ENCODE results near the gene MMP27. TPM values are rescaled to one million over a fixed set of nuclear protein-coding genes. Genes with fewer than 3 reads are reported as not detected.

The MMP27 gene
- total RNA-seq, 1 experiment from 2014 or later: not detected

DNA sequence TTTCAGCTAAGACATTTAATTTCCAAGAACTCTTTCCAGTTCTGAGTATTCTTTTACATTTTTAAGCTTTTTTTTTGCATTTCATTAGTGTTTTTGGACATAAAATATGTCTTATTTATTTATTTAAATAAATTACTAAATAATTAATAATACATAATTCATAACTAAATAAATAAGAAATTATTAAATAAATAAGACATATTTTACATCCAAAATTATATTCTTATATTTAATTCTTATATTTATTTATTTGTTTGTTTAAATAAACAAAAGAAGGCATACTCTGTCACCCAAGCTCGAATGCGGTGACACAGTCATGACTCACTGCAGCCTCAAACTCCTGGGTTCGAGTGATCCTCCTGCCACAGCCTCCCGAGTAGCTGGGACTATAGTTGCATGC is 3.1 kb upstream of the MMP27 start:
- Histone ChIP-seq H3K9me2 (ENCODE audit: insufficient read depth) (no peaks in the 10 kb centered on the region), H3K36me3 (ENCODE audit: control insufficient read depth in 1 of 2, insufficient read depth in 2 of 2, low read length in 2 of 2) (no peaks in the 10 kb centered on the region), H3K4me1 (ENCODE audit: control insufficient read depth in 1 of 2, insufficient read depth in 2 of 2, low read length in 2 of 2) (peaks cover 0 to 4% of the 10 kb centered on the region in 2 experiments; a peak in 1 of 4 replicates), H3K9me3 (ENCODE audit: control insufficient read depth in 1 of 2, insufficient read depth in 1 of 2, low read depth in 1 of 2, low read length in 2 of 2) (no peaks in the 10 kb centered on the region), H3K27me3 (ENCODE audit: insufficient read depth, low read length) (no peaks in the 10 kb centered on the region), H3K9ac (ENCODE audit: low read length) (no peak overlapping the region), H3K27ac (ENCODE audit: low read depth, low read length) (no peak overlapping the region), H3K4me3 (replicated peaks in 1 of 2; ENCODE audit: low read depth in 1 of 2, low read length in 2 of 2) (no peak overlapping the region), H4K20me1 (ENCODE audit: insufficient read depth) (no peaks in the 10 kb centered on the region), H3K79me2 (ENCODE audit: insufficient read depth, low read length) (no peaks in the 10 kb centered on the region), H3K4me2 (ENCODE audit: low read length) (no peak overlapping the region), H2AFZ (ENCODE audit: low read depth, low read length, poor library complexity, severe bottlenecking) (no peak overlapping the region)
- ChIA-PET RAD21 (ENCODE audit: low non-redundant PET in 1 of 2, low total read pairs in 2 of 2, uncharacterized antibody in 2 of 2, unreplicated experiment in 2 of 2) (no interaction called here), POLR2A (no interaction called here), CTCF (no interaction called here)
- ATAC-seq (no peak), DNase-seq (ENCODE audit: low read depth, low spot score) (no peak)
- no TSS peak for BruUV-seq (replicated peaks)
- intact Hi-C loops (cut with micrococcal nuclease): no loop called here
- TF ChIP-seq, protein P1, sequence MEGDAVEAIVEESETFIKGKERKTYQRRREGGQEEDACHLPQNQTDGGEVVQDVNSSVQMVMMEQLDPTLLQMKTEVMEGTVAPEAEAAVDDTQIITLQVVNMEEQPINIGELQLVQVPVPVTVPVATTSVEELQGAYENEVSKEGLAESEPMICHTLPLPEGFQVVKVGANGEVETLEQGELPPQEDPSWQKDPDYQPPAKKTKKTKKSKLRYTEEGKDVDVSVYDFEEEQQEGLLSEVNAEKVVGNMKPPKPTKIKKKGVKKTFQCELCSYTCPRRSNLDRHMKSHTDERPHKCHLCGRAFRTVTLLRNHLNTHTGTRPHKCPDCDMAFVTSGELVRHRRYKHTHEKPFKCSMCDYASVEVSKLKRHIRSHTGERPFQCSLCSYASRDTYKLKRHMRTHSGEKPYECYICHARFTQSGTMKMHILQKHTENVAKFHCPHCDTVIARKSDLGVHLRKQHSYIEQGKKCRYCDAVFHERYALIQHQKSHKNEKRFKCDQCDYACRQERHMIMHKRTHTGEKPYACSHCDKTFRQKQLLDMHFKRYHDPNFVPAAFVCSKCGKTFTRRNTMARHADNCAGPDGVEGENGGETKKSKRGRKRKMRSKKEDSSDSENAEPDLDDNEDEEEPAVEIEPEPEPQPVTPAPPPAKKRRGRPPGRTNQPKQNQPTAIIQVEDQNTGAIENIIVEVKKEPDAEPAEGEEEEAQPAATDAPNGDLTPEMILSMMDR (IDR thresholded peaks at IDR 0.05 in 2 of 3, conservative IDR thresholded peaks at IDR 0.05 in 1 of 3; ENCODE audit: borderline replicate concordance in 1 of 3, insufficient read depth in 1 of 3, low read depth in 2 of 3, low read length in 2 of 3): no peak
- no peak for TF ChIP-seq EZH2 (IDR thresholded peaks at IDR 0.05)
- TF ChIP-seq, protein P2, sequence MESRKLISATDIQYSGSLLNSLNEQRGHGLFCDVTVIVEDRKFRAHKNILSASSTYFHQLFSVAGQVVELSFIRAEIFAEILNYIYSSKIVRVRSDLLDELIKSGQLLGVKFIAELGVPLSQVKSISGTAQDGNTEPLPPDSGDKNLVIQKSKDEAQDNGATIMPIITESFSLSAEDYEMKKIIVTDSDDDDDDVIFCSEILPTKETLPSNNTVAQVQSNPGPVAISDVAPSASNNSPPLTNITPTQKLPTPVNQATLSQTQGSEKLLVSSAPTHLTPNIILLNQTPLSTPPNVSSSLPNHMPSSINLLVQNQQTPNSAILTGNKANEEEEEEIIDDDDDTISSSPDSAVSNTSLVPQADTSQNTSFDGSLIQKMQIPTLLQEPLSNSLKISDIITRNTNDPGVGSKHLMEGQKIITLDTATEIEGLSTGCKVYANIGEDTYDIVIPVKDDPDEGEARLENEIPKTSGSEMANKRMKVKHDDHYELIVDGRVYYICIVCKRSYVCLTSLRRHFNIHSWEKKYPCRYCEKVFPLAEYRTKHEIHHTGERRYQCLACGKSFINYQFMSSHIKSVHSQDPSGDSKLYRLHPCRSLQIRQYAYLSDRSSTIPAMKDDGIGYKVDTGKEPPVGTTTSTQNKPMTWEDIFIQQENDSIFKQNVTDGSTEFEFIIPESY (IDR thresholded peaks at IDR 0.05; ENCODE audit: extremely low read depth, insufficient replicate concordance, low read length): no peak
- TF ChIP-seq CEBPB (IDR thresholded peaks at IDR 0.05; ENCODE audit: low read depth): no peak
- TF ChIP-seq SP1 (IDR thresholded peaks at IDR 0.05; ENCODE audit: low read depth): no peak
- no peak for TF ChIP-seq REST (IDR thresholded peaks at IDR 0.05; ENCODE audit: low read depth)
- no peak for TF ChIP-seq SIN3A (IDR thresholded peaks at IDR 0.05; ENCODE audit: low read depth)
- TF ChIP-seq ZNF274 (IDR thresholded peaks at IDR 0.05; ENCODE audit: low read depth, low read length): no peak
- TF ChIP-seq ATF3 (IDR thresholded peaks at IDR 0.05): no peak
- no peak for TF ChIP-seq EZH2phosphoT487 (IDR thresholded peaks at IDR 0.05; ENCODE audit: borderline replicate concordance)
- no peak for TF ChIP-seq POLR2A (IDR thresholded peaks at IDR 0.05; ENCODE audit: borderline replicate concordance, extremely low read depth, insufficient read depth, insufficient read length)
- no peak for TF ChIP-seq JUND (IDR thresholded peaks at IDR 0.05)
- no peak for TF ChIP-seq RAD21 (IDR thresholded peaks at IDR 0.05; ENCODE audit: low read depth)
- no peak for TF ChIP-seq SRF (IDR thresholded peaks at IDR 0.05; ENCODE audit: low read depth)
- TF ChIP-seq CBX3 (IDR thresholded peaks at IDR 0.05; ENCODE audit: low read depth): no peak
- no peak for TF ChIP-seq FOSL1 (IDR thresholded peaks at IDR 0.05; ENCODE audit: low read depth)
- no peak for TF ChIP-seq TCF7L2 (IDR thresholded peaks at IDR 0.05; ENCODE audit: borderline replicate concordance, extremely low read depth, insufficient read depth, insufficient read length)
